Measurements from ENCODE around the gene STX8.

GRCh38 chr17:9294661-9295210 lies 280.9 kb downstream of the STX8 start:
- no peak for TF ChIP-seq POLR2AphosphoS5 (IDR thresholded peaks at IDR 0.05; ENCODE audit: low read depth, low read length)
- no peak for TF ChIP-seq POLR2A (IDR thresholded peaks at IDR 0.05; ENCODE audit: low read depth, low read length)

Measured in GM12892 (cell line).